ENCODE data around the gene TMED10.

TMED10 gene

DNA sequence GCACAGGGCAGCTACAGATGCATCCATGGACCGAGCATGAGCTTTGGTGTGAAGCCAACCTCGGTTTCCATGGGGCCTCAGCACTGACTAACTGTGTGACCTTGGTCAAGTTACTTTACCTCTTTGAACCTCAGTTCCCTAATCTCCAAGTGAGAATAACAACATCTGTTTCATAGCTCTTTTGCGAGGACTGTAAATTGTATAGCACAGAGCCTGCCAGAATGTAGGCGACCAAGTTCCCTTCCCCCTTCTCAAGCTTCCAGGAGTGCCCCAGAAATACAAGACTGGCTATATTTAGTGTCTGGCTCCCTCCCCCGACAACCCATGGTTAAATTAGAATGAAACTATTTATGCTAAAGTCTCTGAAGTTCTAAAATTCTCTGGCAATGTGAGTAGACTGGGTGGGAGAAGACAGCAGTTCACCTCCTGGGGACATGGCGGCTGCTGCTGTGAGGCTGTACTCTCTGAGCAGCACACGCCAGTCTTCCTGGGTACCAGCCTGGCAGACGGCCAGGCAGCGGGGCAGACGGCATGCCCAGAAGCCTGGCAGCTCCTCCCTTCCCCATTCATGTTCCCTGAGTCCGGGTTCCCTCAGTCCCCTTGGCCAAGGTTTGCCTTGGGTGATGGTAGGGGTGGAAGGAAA lies 22.0 kb upstream of the TMED10 start:
- TF ChIP-seq, protein P1, sequence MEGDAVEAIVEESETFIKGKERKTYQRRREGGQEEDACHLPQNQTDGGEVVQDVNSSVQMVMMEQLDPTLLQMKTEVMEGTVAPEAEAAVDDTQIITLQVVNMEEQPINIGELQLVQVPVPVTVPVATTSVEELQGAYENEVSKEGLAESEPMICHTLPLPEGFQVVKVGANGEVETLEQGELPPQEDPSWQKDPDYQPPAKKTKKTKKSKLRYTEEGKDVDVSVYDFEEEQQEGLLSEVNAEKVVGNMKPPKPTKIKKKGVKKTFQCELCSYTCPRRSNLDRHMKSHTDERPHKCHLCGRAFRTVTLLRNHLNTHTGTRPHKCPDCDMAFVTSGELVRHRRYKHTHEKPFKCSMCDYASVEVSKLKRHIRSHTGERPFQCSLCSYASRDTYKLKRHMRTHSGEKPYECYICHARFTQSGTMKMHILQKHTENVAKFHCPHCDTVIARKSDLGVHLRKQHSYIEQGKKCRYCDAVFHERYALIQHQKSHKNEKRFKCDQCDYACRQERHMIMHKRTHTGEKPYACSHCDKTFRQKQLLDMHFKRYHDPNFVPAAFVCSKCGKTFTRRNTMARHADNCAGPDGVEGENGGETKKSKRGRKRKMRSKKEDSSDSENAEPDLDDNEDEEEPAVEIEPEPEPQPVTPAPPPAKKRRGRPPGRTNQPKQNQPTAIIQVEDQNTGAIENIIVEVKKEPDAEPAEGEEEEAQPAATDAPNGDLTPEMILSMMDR (conservative IDR thresholded peaks at IDR 0.05; ENCODE audit: low read depth) = no peak
- CTCF ChIA-PET = interaction anchor here (0.6 kb wide), 1 partner anchor 101 kb away, joined by 4 read pairs; no protein-coding TSS in a partner anchor
- peak overlapping the region; percentile 47 for H3K27ac ChIP-seq
- POLR2A ChIA-PET (ENCODE audit: low non-redundant PET) = no interaction called here
- DNase-seq (ENCODE audit: low spot score) = no peak

DNA sequence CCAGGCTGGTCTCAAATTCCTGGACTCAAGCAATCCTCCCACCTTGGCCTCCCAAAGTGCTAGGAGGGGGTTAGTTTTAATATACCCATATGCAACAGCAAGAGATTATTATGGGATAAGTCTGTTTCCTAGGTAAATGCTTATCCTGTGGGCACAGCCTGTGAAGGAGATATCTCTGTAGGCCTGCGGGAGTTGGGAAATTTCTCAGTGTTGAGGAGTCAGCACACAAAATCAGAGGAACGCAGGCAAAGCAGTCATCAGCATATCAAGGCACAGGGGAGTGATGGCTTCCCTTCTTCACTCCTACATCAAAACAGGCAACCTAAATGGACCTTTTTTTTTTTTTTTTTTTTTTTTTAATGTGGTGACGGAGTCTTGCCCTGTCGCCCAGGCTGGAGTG lies 20.9 kb upstream of the TMED10 start:
- POLR2A ChIA-PET (ENCODE audit: low non-redundant PET) = no interaction called here
- CTCF ChIA-PET = no interaction called here
- TF ChIP-seq, protein P1 (conservative IDR thresholded peaks at IDR 0.05; ENCODE audit: low read depth) = no peak
- no peak overlapping the region for H3K27ac ChIP-seq
- DNase-seq (ENCODE audit: low spot score) = no peak

DNA sequence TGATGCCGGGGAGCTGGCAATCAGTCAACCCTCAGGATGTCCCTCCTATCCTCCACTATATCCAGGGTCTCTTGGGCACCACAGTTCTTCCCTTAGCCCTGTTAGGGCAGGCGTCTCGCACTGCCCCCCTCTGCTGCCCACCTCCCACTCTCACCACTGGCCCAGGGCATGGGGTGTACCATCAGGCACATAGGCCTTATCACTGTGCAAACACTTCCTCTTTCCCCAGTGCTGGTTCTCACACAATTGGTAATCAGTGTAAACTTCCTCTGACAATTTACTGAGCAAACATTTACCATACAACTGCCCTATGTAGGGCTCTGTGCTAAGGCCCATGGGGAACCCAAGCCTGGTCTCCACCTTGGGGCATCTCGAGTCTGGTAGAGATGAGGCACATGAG lies 20.1 kb upstream of the TMED10 start:
- ChIA-PET POLR2A (ENCODE audit: low non-redundant PET) (no interaction called here), CTCF (no interaction called here)
- TF ChIP-seq, protein P1 (conservative IDR thresholded peaks at IDR 0.05; ENCODE audit: low read depth) = no peak
- no peak overlapping the region for H3K27ac ChIP-seq
- no peak for DNase-seq (ENCODE audit: low spot score)

GRCh38 chr14:75196064-75196463 lies 19.7 kb upstream of the TMED10 start:
- CTCF ChIA-PET = interaction anchor here (0.6 kb wide), 1 partner anchor 36 kb away, joined by 3 read pairs; no protein-coding TSS in a partner anchor
- POLR2A ChIA-PET (ENCODE audit: low non-redundant PET) = no interaction called here
- DNase-seq (ENCODE audit: low spot score) = no peak
- TF ChIP-seq, protein P1 (conservative IDR thresholded peaks at IDR 0.05; ENCODE audit: low read depth) = no peak
- H3K27ac ChIP-seq = no peak overlapping the region

DNA sequence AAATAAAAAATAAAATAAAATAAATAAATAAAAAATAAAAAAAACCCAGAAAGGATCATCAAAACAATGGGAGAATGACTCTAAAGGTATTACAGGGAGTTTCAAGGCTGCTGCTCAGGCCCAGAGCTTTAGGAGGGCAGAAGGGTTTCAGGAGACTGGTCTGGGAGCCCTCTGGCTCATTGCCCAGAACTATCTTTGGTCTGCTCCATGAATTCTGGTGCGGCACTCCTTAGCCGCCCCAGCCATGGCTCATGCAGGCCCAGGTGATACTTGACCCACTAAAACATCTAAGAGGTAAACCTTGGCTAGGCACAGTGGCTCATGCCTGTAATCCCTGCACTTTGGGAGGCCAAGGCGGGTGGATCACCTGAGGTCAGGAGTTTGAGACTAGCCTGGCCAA lies 14.7 kb upstream of the TMED10 start:
- ChIA-PET POLR2A (ENCODE audit: low non-redundant PET) (no interaction called here), CTCF (interaction anchor here (0.6 kb wide), 1 partner anchor 66 kb away, joined by 4 read pairs; no protein-coding TSS in a partner anchor)
- H3K27ac ChIP-seq = no peak overlapping the region
- DNase-seq (ENCODE audit: low spot score) = no peak
- TF ChIP-seq, protein P1 (conservative IDR thresholded peaks at IDR 0.05; ENCODE audit: low read depth) = no peak

DNA sequence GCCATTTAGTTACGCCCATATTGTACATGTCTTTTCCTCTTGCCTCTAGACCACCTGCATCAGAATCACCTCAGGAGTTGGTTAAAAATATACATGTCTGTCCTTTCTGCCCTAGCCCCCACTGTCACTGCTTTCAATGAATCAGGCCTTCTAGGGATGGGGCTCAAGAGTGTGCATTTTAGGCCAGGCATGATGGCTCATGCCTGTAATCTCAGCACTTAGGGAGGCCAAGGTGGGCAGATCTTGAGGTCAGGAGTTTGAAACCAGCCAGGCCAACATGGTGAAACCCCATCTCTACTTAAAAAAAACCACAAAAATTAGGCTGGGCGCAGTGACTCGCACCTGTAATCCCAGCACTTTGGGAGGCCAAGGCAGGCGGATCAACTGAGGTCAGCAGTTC lies 13.6 kb upstream of the TMED10 start:
- CTCF ChIA-PET = no interaction called here
- POLR2A ChIA-PET (ENCODE audit: low non-redundant PET) = no interaction called here
- no peak for DNase-seq (ENCODE audit: low spot score)
- TF ChIP-seq, protein P1 (conservative IDR thresholded peaks at IDR 0.05; ENCODE audit: low read depth) = no peak
- no peak overlapping the region for H3K27ac ChIP-seq
